SK-N-MC (cell line): ENCODE data around the gene EAPP.

Experiments
- FOXP2 ChIP-seq: optimal IDR thresholded peaks from 2 replicates; pipeline ENCODE3; 2011; ENCODE audit warnings: mild to moderate bottlenecking, moderate library complexity; ENCODE audit not compliant: insufficient read depth; ENCODE audit errors: extremely low read length, control extremely low read depth
- POLR2AphosphoS5 ChIP-seq: IDR thresholded peaks from 2 replicates; pipeline ENCODE4 v1.6.1; 2012; ENCODE audit warnings: mild to moderate bottlenecking, low read depth, low read length, borderline replicate concordance

- TF ChIP-seq POLR2AphosphoS5 (no peak), FOXP2 (no peak)
These were observed 43.4 kb downstream of the EAPP start for GRCh38 chr14:34496007-34496678.
